Measurements from ENCODE around the gene RBM14. TPM values are rescaled to one million over a fixed set of nuclear protein-coding genes. Genes with fewer than 3 reads are reported as not detected.
"Not testable (repeated sequence)": the region's sequence is repeated elsewhere in the genome, so short reads cannot be mapped to it uniquely, and the experiment has no call there.

The RBM14 gene
- total and polyA plus RNA-seq, 7 donors = 10.8 to 54.0 (median 37.5) TPM

- TF ChIP-seq POLR2A (IDR thresholded peaks at IDR 0.05) (no peak), CTCF (IDR thresholded peaks at IDR 0.05) (no peak), POLR2AphosphoS5 (IDR thresholded peaks at IDR 0.05) (no peak), EP300 (IDR thresholded peaks at IDR 0.05) (no peak)
- H3K4me3 ChIP-seq = no peak overlapping the region
- H3K9me3 ChIP-seq = no peaks in the 10 kb centered on the region
- H3K4me1 ChIP-seq = peaks cover 0 to 32% (median 29%) of the 10 kb centered on the region in 4 donors
- no peak overlapping the region for H3K27ac ChIP-seq
- intact Hi-C loops (cut with DNase I) = no loop called here
- no peaks in the 10 kb centered on the region for H3K27me3 ChIP-seq
- H3K36me3 ChIP-seq = peaks cover 11 to 56% (median 26%) of the 10 kb centered on the region in 4 donors
- WGBS, 2 donors = 81 to 85% methylated on average over 5 of the region's 5 CpGs
- no peak for DNase-seq
Observed at GRCh38 chr11:66604155-66604554, 12.3 kb upstream of the RBM14 start.

- peak overlapping the region; percentile 82 to 88 (median 88) for H3K27ac ChIP-seq
- WGBS, 2 donors = 85 to 93% methylated on average over 3 of the region's 3 CpGs
- H3K27me3 ChIP-seq; H3K4me3 ChIP-seq; H3K9me3 ChIP-seq; intact Hi-C loops (cut with DNase I); DNase-seq: not testable (repeated sequence)
- H3K4me1 ChIP-seq = peaks cover 0 to 32% (median 29%) of the 10 kb centered on the region in 4 donors
- peaks cover 6 to 38% (median 18%) of the 10 kb centered on the region in 4 donors for H3K36me3 ChIP-seq
Observed at GRCh38 chr11:66606608-66607007, 9.8 kb upstream of the RBM14 start.

- Histone ChIP-seq H3K4me3 (peak overlapping the region in 1 of 4 donors; percentile 1), H3K27me3 (no peaks in the 10 kb centered on the region), H3K4me1 (peaks cover 0 to 25% (median 23%) of the 10 kb centered on the region in 4 donors), H3K27ac (peak overlapping the region; percentile 82 to 88 (median 88)), H3K9me3 (no peaks in the 10 kb centered on the region), H3K36me3 (peaks cover 6 to 35% (median 18%) of the 10 kb centered on the region in 4 donors)
- intact Hi-C loops (cut with DNase I) = no loop called here
- TF ChIP-seq POLR2AphosphoS5 (IDR thresholded peaks at IDR 0.05) = peak; percentile 12 to 63 (median 49)
- no peak for TF ChIP-seq EP300 (IDR thresholded peaks at IDR 0.05)
- WGBS, 2 donors = 14 to 51% methylated on average over 8 of the region's 8 CpGs
- peak; percentile 96 for DNase-seq
Observed at GRCh38 chr11:66607126-66607834, 9.2 kb upstream of the RBM14 start.

- no peaks in the 10 kb centered on the region for H3K27me3 ChIP-seq
- peaks cover 0 to 22% (median 20%) of the 10 kb centered on the region in 4 donors for H3K4me1 ChIP-seq
- 67 to 71% methylated on average over 4 of the region's 4 CpGs for WGBS, 2 donors
- DNase-seq = no peak
- no peaks in the 10 kb centered on the region for H3K9me3 ChIP-seq
- intact Hi-C loops (cut with DNase I) = no loop called here
- TF ChIP-seq POLR2A (IDR thresholded peaks at IDR 0.05) (no peak), EP300 (IDR thresholded peaks at IDR 0.05) (no peak), POLR2AphosphoS5 (IDR thresholded peaks at IDR 0.05) (no peak), CTCF (IDR thresholded peaks at IDR 0.05) (no peak)
- peak overlapping the region in 1 of 4 donors; percentile 88 for H3K27ac ChIP-seq
- H3K36me3 ChIP-seq = peaks cover 5 to 14% (median 11%) of the 10 kb centered on the region in 4 donors
- H3K4me3 ChIP-seq = no peak overlapping the region
Observed at GRCh38 chr11:66609721-66610617, 6.5 kb upstream of the RBM14 start.

GRCh38 chr11:66612458-66612857 is 4.0 kb upstream of the RBM14 start:
- H3K4me3 ChIP-seq = no peak overlapping the region
- H3K27me3 ChIP-seq = no peaks in the 10 kb centered on the region
- peaks cover 0 to 24% (median 18%) of the 10 kb centered on the region in 4 donors for H3K4me1 ChIP-seq
- no peak for DNase-seq
- H3K27ac ChIP-seq = no peak overlapping the region
- no peaks in the 10 kb centered on the region for H3K36me3 ChIP-seq
- intact Hi-C loops (cut with DNase I) = no loop called here
- TF ChIP-seq POLR2A (IDR thresholded peaks at IDR 0.05) (no peak), CTCF (IDR thresholded peaks at IDR 0.05) (no peak), POLR2AphosphoS5 (IDR thresholded peaks at IDR 0.05) (no peak), EP300 (IDR thresholded peaks at IDR 0.05) (no peak)
- no peaks in the 10 kb centered on the region for H3K9me3 ChIP-seq
- 89 to 93% methylated on average over 1 of the region's 1 CpG for WGBS, 2 donors

Measured in sigmoid colon (tissue), 7 donors.